Smooth muscle cell (in vitro differentiated cells): Measurements from ENCODE around the gene CTSD. TPM values are rescaled to one million over a fixed set of nuclear protein-coding genes. Genes with fewer than 3 reads are reported as not detected.

ENCODE experiments used
- DNase-seq: peaks from one replicate; lab custom pipeline; 2025; ENCODE audit not compliant: unreplicated experiment; lab: John Stamatoyannopoulos, UW
- H2AFZ ChIP-seq: fragments of 200-600 bp; sonication (generic); 2 replicates; pipeline ENCODE4 v1.6.0; 2016; ENCODE audit warnings: antibody characterized with exemption, low read depth, mild to moderate bottlenecking
- H3F3A ChIP-seq: fragments of 200-600 bp; sonication (generic); 2 replicates; pipeline ENCODE4 v1.6.0; 2017; ENCODE audit warnings: antibody characterized with exemption, low read depth
- H3K27ac ChIP-seq: fragments of 200-600 bp; sonication (generic); 2 replicates; pipeline ENCODE4 v1.5.1; 2016; ENCODE audit warnings: low read depth, mild to moderate bottlenecking
- H3K27me3 ChIP-seq: fragments of 200-600 bp; sonication (generic); 2 replicates; pipeline ENCODE4 v1.6.1; 2016; ENCODE audit warnings: low read depth, mild to moderate bottlenecking
- H3K36me3 ChIP-seq: fragments of 200-600 bp; sonication (generic); 2 replicates; pipeline ENCODE4 v1.5.1; 2016; ENCODE audit warnings: low read depth
- H3K4me1 ChIP-seq: fragments of 200-600 bp; sonication (generic); 2 replicates; pipeline ENCODE4 v1.5.1; 2016; ENCODE audit warnings: low read depth
- H3K4me2 ChIP-seq: fragments of 200-600 bp; sonication (generic); 2 replicates; pipeline ENCODE4 v1.6.0; 2016; ENCODE audit warnings: mild to moderate bottlenecking
- H3K4me3 ChIP-seq: fragments of 200-600 bp; sonication (generic); 2 replicates; pipeline ENCODE4 v1.5.1; 2016; ENCODE audit warnings: mild to moderate bottlenecking
- H3K79me2 ChIP-seq: fragments of 200-600 bp; sonication (generic); 2 replicates; pipeline ENCODE4 v1.6.0; 2016; ENCODE audit warnings: low read depth, mild to moderate bottlenecking
- H3K9ac ChIP-seq: fragments of 200-600 bp; sonication (generic); 2 replicates; pipeline ENCODE4 v1.6.0; 2016; ENCODE audit warnings: low read depth
- H3K9me3 ChIP-seq: fragments of 200-600 bp; sonication (generic); replicated peaks from 2 replicates; pipeline ENCODE4 v1.5.1; 2016; ENCODE audit warnings: low read depth
- H4K20me1 ChIP-seq: fragments of 200-600 bp; sonication (generic); 2 replicates; pipeline ENCODE4 v1.6.0; 2016; ENCODE audit warnings: low read depth
- CTCF ChIP-seq: fragments of 200-600 bp; sonication (generic); IDR thresholded peaks from 2 replicates; pipeline ENCODE4 v1.5.1; 2017; ENCODE audit warnings: borderline replicate concordance, mild to moderate bottlenecking, antibody characterized with exemption; ENCODE audit not compliant: insufficient read depth, poor library complexity, severe bottlenecking
- WGBS: methylation state at CpG from one replicate; pipeline ENCODE4 v1.1.7; 2016; ENCODE audit warnings: low lambda C conversion rate; 5-methylcytosine and 5-hydroxymethylcytosine counted together
- polyA plus RNA-seq: library from polyadenylated mRNA; unstranded; fragments of >200 nt; fragmentation: Nextera tagmentation; extraction: Ambion mirVana; gene quantifications from 2 replicates; pipeline ENCODE4 v1.2.1, GENCODE V29; 2016
- total RNA-seq: library from RNA; depleted of rRNA; stranded (reverse); fragments of >200 nt; gene quantifications from 2 replicates; pipeline ENCODE4 v1.2.3, GENCODE V29; 2014

CTSD gene
- total and polyA plus RNA-seq, 2 experiments from 2014 or later: 101 to 301 TPM

GRCh38 chr11:1740786-1741530 is 22.8 kb downstream of the CTSD start:
- DNase-seq: no peak
- H3K27ac ChIP-seq: no peak overlapping the region
- H2AFZ ChIP-seq: no peak overlapping the region
- peaks cover under 1% of the 10 kb centered on the region for H3F3A ChIP-seq
- no peak overlapping the region for H3K4me2 ChIP-seq
- no peak overlapping the region for H3K9ac ChIP-seq
- no peaks in the 10 kb centered on the region for H3K36me3 ChIP-seq
- no peak for TF ChIP-seq CTCF
- no peaks in the 10 kb centered on the region for H3K27me3 ChIP-seq
- 85% methylated on average over 7 of the region's 8 CpGs for WGBS
- peaks cover 9% of the 10 kb centered on the region for H4K20me1 ChIP-seq
- H3K4me3 ChIP-seq: no peak overlapping the region
- no peaks in the 10 kb centered on the region for H3K4me1 ChIP-seq
- H3K9me3 ChIP-seq: no peaks in the 10 kb centered on the region
- no peaks in the 10 kb centered on the region for H3K79me2 ChIP-seq

GRCh38 chr11:1739576-1739975 is 24.2 kb downstream of the CTSD start:
- no peaks in the 10 kb centered on the region for H3K36me3 ChIP-seq
- no peaks in the 10 kb centered on the region for H3F3A ChIP-seq
- H3K27ac ChIP-seq: no peak overlapping the region
- H3K4me1 ChIP-seq: no peaks in the 10 kb centered on the region
- no peak overlapping the region for H2AFZ ChIP-seq
- no peaks in the 10 kb centered on the region for H3K27me3 ChIP-seq
- H3K9ac ChIP-seq: no peak overlapping the region
- 84% methylated on average over 8 of the region's 8 CpGs for WGBS
- TF ChIP-seq CTCF: no peak
- H3K9me3 ChIP-seq: no peaks in the 10 kb centered on the region
- no peaks in the 10 kb centered on the region for H3K79me2 ChIP-seq
- no peaks in the 10 kb centered on the region for H4K20me1 ChIP-seq
- no peak for DNase-seq
- H3K4me2 ChIP-seq: no peak overlapping the region
- no peak overlapping the region for H3K4me3 ChIP-seq

GRCh38 chr11:1738380-1738779 is 25.3 kb downstream of the CTSD start:
- H3K4me3 ChIP-seq: no peak overlapping the region
- no peaks in the 10 kb centered on the region for H3F3A ChIP-seq
- no peak for TF ChIP-seq CTCF
- no peaks in the 10 kb centered on the region for H4K20me1 ChIP-seq
- no peak overlapping the region for H3K27ac ChIP-seq
- H3K27me3 ChIP-seq: no peaks in the 10 kb centered on the region
- H2AFZ ChIP-seq: no peak overlapping the region
- H3K4me1 ChIP-seq: no peaks in the 10 kb centered on the region
- H3K36me3 ChIP-seq: no peaks in the 10 kb centered on the region
- DNase-seq: no peak
- H3K79me2 ChIP-seq: no peaks in the 10 kb centered on the region
- no peak overlapping the region for H3K9ac ChIP-seq
- WGBS: 92% methylated on average over 10 of the region's 10 CpGs
- H3K4me2 ChIP-seq: no peak overlapping the region
- no peaks in the 10 kb centered on the region for H3K9me3 ChIP-seq
